Suprapubic skin (tissue), 3 donors: ENCODE results near the gene C12orf56.

Experiments
- CTCF ChIP-seq, 2 donors: fragments of 200-600 bp in 1 of 2; fragments of 450-650 bp in 1 of 2; sonication (generic) in 1 of 2; IDR thresholded peaks; one replicate each; pipeline ENCODE4 v1.5.1; 2016 to 2019; ENCODE audit warnings: antibody characterized with exemption in 2 of 2, mild to moderate bottlenecking in 1 of 2, moderate library complexity in 1 of 2
- POLR2AphosphoS5 ChIP-seq, 3 donors: sonication (generic); formaldehyde crosslinking; IDR thresholded peaks; one replicate each; pipeline ENCODE4 v1.6.1; 2017; ENCODE audit warnings: antibody characterized with exemption in 3 of 3

DNA sequence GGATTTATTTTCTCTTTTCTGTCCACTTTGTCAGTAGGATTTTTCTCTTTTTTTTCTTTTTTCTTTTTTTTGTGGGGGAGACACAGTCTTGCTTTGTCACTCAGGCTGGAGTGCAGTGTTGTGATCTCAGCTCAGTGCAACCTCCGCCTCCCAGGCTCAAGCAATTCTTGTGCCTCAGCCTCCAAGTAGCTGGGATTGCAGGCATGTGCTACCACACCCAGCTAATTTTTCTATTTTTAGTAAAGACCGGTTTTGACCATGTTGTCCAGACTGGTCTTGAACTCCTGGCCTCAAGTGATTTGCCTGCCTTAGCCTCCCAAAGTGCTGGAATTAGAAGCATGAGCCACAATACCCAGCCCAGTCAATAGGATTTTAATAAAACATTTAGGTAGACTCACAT is 40.3 kb upstream of the C12orf56 start:
- no peak for TF ChIP-seq CTCF (IDR thresholded peaks at IDR 0.05)
- TF ChIP-seq POLR2AphosphoS5 (IDR thresholded peaks at IDR 0.05): no peak
